H1 (cell line): ENCODE measurements around the gene LCA5. TPM values are rescaled to one million over a fixed set of nuclear protein-coding genes. Genes with fewer than 3 reads are reported as not detected.

Experiments
- CTCF ChIA-PET: fragments of 300-600 bp; sonication (Branson Sonifier 250); formaldehyde crosslinking; loops from one replicate; lab custom pipeline; 2021; ENCODE audit not compliant: partially characterized antibody; lab: Charles Lee
- POLR2A ChIA-PET: fragments of 300-600 bp; sonication (Branson Sonifier 250); formaldehyde crosslinking; loops from one replicate; lab custom pipeline; 2021; ENCODE audit warnings: inconsistent platforms; ENCODE audit not compliant: partially characterized antibody; lab: Charles Lee
- DNase-seq, 2 experiments: peaks; one replicate each; pipeline versions ENCODE4 v3.0.0 to v3.0.0-alpha.2; 2010 to 2022; ENCODE audit warnings: low spot score in 2 of 2, low read depth in 1 of 2, mixed read lengths in 1 of 2
- FAIRE-seq: peaks from 2 replicates; lab custom pipeline; 2011; peaks lifted over from hg19 to GRCh38; lab: Jason Lieb, UNC
- H2AFZ ChIP-seq: 2 replicates; pipeline ENCODE4 v1.8.1; 2012; ENCODE audit warnings: low read length, inconsistent platforms
- H2AK5ac ChIP-seq: 2 replicates; pipeline ENCODE4 v1.6.1; 2013; ENCODE audit warnings: low read depth, low read length
- H2BK120ac ChIP-seq: replicated peaks from 2 replicates; pipeline ENCODE3; 2013; ENCODE audit warnings: low read depth, low read length, inconsistent platforms
- H2BK12ac ChIP-seq: 2 replicates; pipeline ENCODE4 v1.6.1; 2013; ENCODE audit warnings: low read depth, low read length
- H2BK15ac ChIP-seq: 2 replicates; pipeline ENCODE4 v1.6.1; 2013; ENCODE audit warnings: low read length
- H2BK20ac ChIP-seq: 2 replicates; pipeline ENCODE4 v1.6.1; 2013; ENCODE audit warnings: low read length
- H2BK5ac ChIP-seq: 2 replicates; pipeline ENCODE4 v1.6.1; 2013; ENCODE audit warnings: low read depth, low read length
- H3K14ac ChIP-seq: 2 replicates; pipeline ENCODE4 v1.6.1; 2013; ENCODE audit warnings: inconsistent platforms; ENCODE audit not compliant: insufficient read length
- H3K18ac ChIP-seq: 2 replicates; pipeline ENCODE4 v1.6.1; 2013; ENCODE audit warnings: low read length; ENCODE audit errors: extremely low read depth
- H3K23ac ChIP-seq: 2 replicates; pipeline ENCODE4 v1.6.1; 2013; ENCODE audit warnings: inconsistent platforms; ENCODE audit not compliant: insufficient read length
- H3K23me2 ChIP-seq: 2 replicates; pipeline ENCODE4 v1.6.1; 2013; ENCODE audit warnings: low read depth, low read length
- H3K27ac ChIP-seq: 2 replicates; pipeline ENCODE4 v1.6.1; 2011; ENCODE audit warnings: low read depth, low read length, inconsistent platforms
- H3K27me3 ChIP-seq, 4 experiments: replicated peaks in 1 of 4; 1 replicate in 1 of 4; 2 replicates in 3 of 4; pipeline versions ENCODE4 v1.6.1 to v1.8.1; 2011 to 2013; ENCODE audit warnings: low read length in 3 of 4, mild to moderate bottlenecking in 3 of 4, inconsistent platforms in 2 of 4, mixed read lengths in 2 of 4, moderate library complexity in 1 of 4; ENCODE audit not compliant: control insufficient read depth in 3 of 4, insufficient read depth in 3 of 4; ENCODE audit errors: extremely low read depth in 1 of 4
- H3K36me3 ChIP-seq, 4 experiments: 2 replicates each; pipeline versions ENCODE4 v1.6.1 to v1.8.1; 2011 to 2013; ENCODE audit warnings: mild to moderate bottlenecking in 4 of 4, low read length in 3 of 4, moderate library complexity in 2 of 4, control low read depth in 1 of 4, inconsistent platforms in 1 of 4; ENCODE audit not compliant: insufficient read depth in 4 of 4, control insufficient read depth in 2 of 4
- H3K4ac ChIP-seq: replicated peaks from 2 replicates; pipeline ENCODE3; 2013; ENCODE audit warnings: low read length, low read depth, mixed read lengths, inconsistent platforms; ENCODE audit not compliant: insufficient read length
- H3K4me1 ChIP-seq, 4 experiments: replicated peaks in 1 of 4; 1 replicate in 1 of 4; 2 replicates in 3 of 4; pipeline versions ENCODE4 v1.6.1 to v1.8.1; 2011 to 2013; ENCODE audit warnings: low read length in 3 of 4, inconsistent platforms in 2 of 4, mixed read lengths in 1 of 4; ENCODE audit not compliant: insufficient read depth in 4 of 4, control insufficient read depth in 3 of 4
- H3K4me2 ChIP-seq, 2 experiments: 2 replicates each; pipeline versions ENCODE4 v1.6.1 to v1.8.1; 2011 to 2013; ENCODE audit warnings: low read depth in 2 of 2, low read length in 2 of 2, control low read depth in 1 of 2, inconsistent platforms in 1 of 2, mild to moderate bottlenecking in 1 of 2; ENCODE audit not compliant: insufficient read depth in 1 of 2
- H3K4me3 ChIP-seq, 4 experiments: fragments of 200-600, 300-600 bp in 1 of 4; sonication (generic), shearing (Covaris generic), sonication (Bioruptor Twin) in 1 of 4; 2 replicates each; pipeline versions ENCODE4 v1.5.1 to v1.8.1; 2011 to 2016; ENCODE audit warnings: low read length in 4 of 4, low read depth in 3 of 4, control low read depth in 2 of 4, inconsistent platforms in 2 of 4, mild to moderate bottlenecking in 2 of 4, mixed read lengths in 1 of 4, moderate library complexity in 1 of 4; ENCODE audit not compliant: insufficient read depth in 2 of 4; ENCODE audit errors: extremely low read depth in 1 of 4
- H3K56ac ChIP-seq: replicated peaks from 2 replicates; pipeline ENCODE3; 2013; ENCODE audit warnings: low read depth, mild to moderate bottlenecking, mixed read lengths, low read length, inconsistent platforms; ENCODE audit not compliant: insufficient read length
- H3K79me1 ChIP-seq: 2 replicates; pipeline ENCODE4 v1.6.1; 2013; ENCODE audit warnings: low read depth, low read length, control low read depth
- H3K79me2 ChIP-seq, 2 experiments: 2 replicates each; pipeline versions ENCODE4 v1.6.1 to v1.8.1; 2012 to 2013; ENCODE audit warnings: low read length in 2 of 2, mild to moderate bottlenecking in 2 of 2, inconsistent platforms in 1 of 2; ENCODE audit not compliant: insufficient read depth in 2 of 2, control insufficient read depth in 1 of 2
- H3K9ac ChIP-seq, 4 experiments: replicated peaks in 1 of 4; 1 replicate in 1 of 4; 2 replicates in 3 of 4; pipeline versions ENCODE4 v1.6.1 to v1.8.1; 2011 to 2013; ENCODE audit warnings: low read depth in 3 of 4, low read length in 3 of 4, control low read depth in 2 of 4, mild to moderate bottlenecking in 2 of 4, moderate library complexity in 2 of 4, inconsistent platforms in 1 of 4; ENCODE audit errors: extremely low read depth in 1 of 4
- H3K9me3 ChIP-seq, 2 experiments: 2 replicates each; pipeline versions ENCODE4 v1.6.1 to v1.8.1; 2012 to 2013; ENCODE audit warnings: mild to moderate bottlenecking in 2 of 2, moderate library complexity in 2 of 2, control low read depth in 1 of 2, inconsistent platforms in 1 of 2, low read depth in 1 of 2, low read length in 1 of 2, mixed read lengths in 1 of 2; ENCODE audit not compliant: insufficient read depth in 2 of 2
- H4K20me1 ChIP-seq, 2 experiments: replicated peaks in 1 of 2; 2 replicates each; pipeline versions ENCODE3 to v1.8.1; 2011 to 2013; ENCODE audit warnings: inconsistent platforms in 2 of 2, low read length in 2 of 2, mild to moderate bottlenecking in 1 of 2; ENCODE audit not compliant: insufficient read depth in 2 of 2, control insufficient read depth in 1 of 2
- H4K5ac ChIP-seq: 2 replicates; pipeline ENCODE4 v1.6.1; 2013; ENCODE audit warnings: low read length, low read depth, mixed read lengths, inconsistent platforms; ENCODE audit not compliant: insufficient read length
- H4K8ac ChIP-seq: 2 replicates; pipeline ENCODE4 v1.8.0; 2013; ENCODE audit warnings: mild to moderate bottlenecking, moderate library complexity, low read length, inconsistent platforms; ENCODE audit not compliant: insufficient read depth; ENCODE audit errors: extremely low read depth
- H4K91ac ChIP-seq: replicated peaks from 2 replicates; pipeline ENCODE3; 2013; ENCODE audit warnings: low read length, mixed read lengths, inconsistent platforms; ENCODE audit not compliant: insufficient read length
- BCL11A ChIP-seq, 2 experiments: IDR thresholded peaks; one replicate each; pipeline ENCODE4 v1.6.1; 2011; ENCODE audit warnings: low read depth in 2 of 2, low read length in 2 of 2, mild to moderate bottlenecking in 2 of 2
- NRF1 ChIP-seq: IDR thresholded peaks from 2 replicates; pipeline ENCODE4 v1.6.1; 2011; ENCODE audit warnings: mild to moderate bottlenecking, low read depth, low read length, improper control_type of control experiment
- POLR2A ChIP-seq, 2 experiments: IDR thresholded peaks; 1 replicate in 1 of 2; 2 replicates in 1 of 2; pipeline ENCODE4 v1.6.1; 2011; ENCODE audit warnings: low read depth in 2 of 2, low read length in 2 of 2, mild to moderate bottlenecking in 2 of 2; ENCODE audit errors: control extremely low read depth in 1 of 2
- RAD21 ChIP-seq, 2 experiments: IDR thresholded peaks in 1 of 2; conservative IDR thresholded peaks in 1 of 2; 2 replicates each; pipeline ENCODE4 v1.6.1; 2011; ENCODE audit warnings: low read depth in 2 of 2, low read length in 2 of 2, improper control_type of control experiment in 1 of 2, inconsistent platforms in 1 of 2, mild to moderate bottlenecking in 1 of 2, moderate library complexity in 1 of 2
- RNF2 ChIP-seq: fragments of 200-900, 300-1000 bp; sonication (generic); IDR thresholded peaks from 2 replicates; pipeline ENCODE4 v1.7.1; 2016; ENCODE audit warnings: borderline replicate concordance, low read depth, mild to moderate bottlenecking, antibody characterized with exemption, low read length; ENCODE audit not compliant: poor library complexity, severe bottlenecking; ENCODE audit errors: missing control alignments
- SUZ12 ChIP-seq: fragments of 200-600 bp; sonication (generic); IDR thresholded peaks from 2 replicates; pipeline ENCODE4 v1.6.1; 2012; ENCODE audit warnings: mild to moderate bottlenecking, inconsistent platforms, low read length, moderate library complexity, mixed read lengths
- WGBS, 2 experiments: shearing (Covaris generic) in 1 of 2; methylation state at CpG; one replicate each; pipeline versions ENCODE4 v1.1.6 to v1.1.7; 2013 to 2015; ENCODE audit warnings: low lambda C conversion rate in 2 of 2, mixed read lengths in 2 of 2, inconsistent platforms in 1 of 2, low coverage in 1 of 2, missing lambda C conversion rate in 1 of 2; ENCODE audit not compliant: insufficient replicate concordance in 2 of 2, insufficient coverage in 1 of 2, insufficient read length in 1 of 2; ENCODE audit errors: extremely low coverage in 1 of 2, missing lambda C conversion rate in 1 of 2; 5-methylcytosine and 5-hydroxymethylcytosine counted together
- polyA plus RNA-seq, 7 experiments: library from polyadenylated mRNA; depleted of rRNA in 3 of 7; stranded (reverse) in 5 of 7; unstranded in 2 of 7; fragments of >200 nt in 5 of 7; fragments of 200-250 nt in 2 of 7; gene quantifications; 1 replicate in 5 of 7; 2 replicates in 1 of 7; 4 replicates in 1 of 7; pipeline versions ENCODE4 v1.2.1 to v1.2.3, GENCODE V29; 2011 to 2013; ENCODE audit warnings: missing spikeins in 2 of 7, mixed read lengths in 2 of 7
- total RNA-seq: library from RNA; stranded (reverse); fragmentation: NEBNext Ultra II Directional; extraction: Animal tissue kit (Norgen Biotek cat#: 25700); gene quantifications from 2 replicates; pipeline ENCODE4 v1.2.1, GENCODE V29; 2021

LCA5 gene
- total and polyA plus RNA-seq, 2 of the 8 experiments (the other 6 are each of a cell fraction or from before 2014, with no cell fraction given): 0.44 to 3.6 TPM

GRCh38 chr6:79461205-79461604 is 76.0 kb downstream of the LCA5 start:
- H3K27me3 ChIP-seq: no peaks in the 10 kb centered on the region
- TF ChIP-seq RAD21 (IDR thresholded peaks at IDR 0.05 in 1 of 2, conservative IDR thresholded peaks at IDR 0.05 in 1 of 2; ENCODE audit: low read depth in 2 of 2, low read length in 2 of 2): no peak
- TF ChIP-seq SUZ12: no peak
- TF ChIP-seq RNF2: no peak
- TF ChIP-seq POLR2A (IDR thresholded peaks at IDR 0.05; ENCODE audit: control extremely low read depth in 1 of 2, low read depth in 2 of 2, low read length in 2 of 2): no peak
- TF ChIP-seq NRF1: no peak
- TF ChIP-seq BCL11A (IDR thresholded peaks at IDR 0.05; ENCODE audit: low read depth in 2 of 2, low read length in 2 of 2): no peak
- no peaks in the 10 kb centered on the region for H3K9me3 ChIP-seq
- H3K79me1 ChIP-seq: no peaks in the 10 kb centered on the region
- no peak overlapping the region for H3K27ac ChIP-seq
- H2BK120ac ChIP-seq: no peak overlapping the region
- no peak overlapping the region for H2BK15ac ChIP-seq
- H3K4me2 ChIP-seq: no peak overlapping the region
- no peak overlapping the region for H4K91ac ChIP-seq
- POLR2A ChIA-PET: no interaction called here
- no peak overlapping the region for H4K8ac ChIP-seq
- no peaks in the 10 kb centered on the region for H3K23me2 ChIP-seq
- no peak overlapping the region for H4K5ac ChIP-seq
- 96% methylated on average over 3 of the region's 3 CpGs; no CpG with 5 or more reads in 1 of the 2 experiments for WGBS, 2 experiments
- no peak overlapping the region for H3K18ac ChIP-seq
- H2AK5ac ChIP-seq: no peak overlapping the region
- no peak for DNase-seq
- H2BK5ac ChIP-seq: no peak overlapping the region
- H4K20me1 ChIP-seq: no peaks in the 10 kb centered on the region
- CTCF ChIA-PET: interaction anchor here (0.9 kb wide), 1 partner anchor 30 kb away, joined by 3 read pairs; no protein-coding TSS in a partner anchor
- no peak overlapping the region for H3K4ac ChIP-seq
- no peak overlapping the region for H3K56ac ChIP-seq
- H3K9ac ChIP-seq: no peak overlapping the region
- no peak overlapping the region for H3K4me3 ChIP-seq
- H2BK20ac ChIP-seq: no peak overlapping the region
- no peak overlapping the region for H3K23ac ChIP-seq
- no peaks in the 10 kb centered on the region for H3K79me2 ChIP-seq
- no peak overlapping the region for H2BK12ac ChIP-seq
- no peaks in the 10 kb centered on the region for H3K4me1 ChIP-seq
- no peaks in the 10 kb centered on the region for H3K36me3 ChIP-seq
- H2AFZ ChIP-seq: no peak overlapping the region
- no peak for FAIRE-seq
- H3K14ac ChIP-seq: no peak overlapping the region
